HepG2 (cell line): Measurements from ENCODE around the gene COX4I2. TPM values are rescaled to one million over a fixed set of nuclear protein-coding genes. Genes with fewer than 3 reads are reported as not detected.

ENCODE experiments used
- ATM ChIP-seq: fragments of 450-650 bp; IDR thresholded peaks from 2 replicates; pipeline ENCODE4 v1.7.1; 2017; ENCODE audit warnings: mild to moderate bottlenecking, borderline replicate concordance
- RXRA ChIP-seq: sonication (generic); formaldehyde crosslinking; IDR thresholded peaks from 2 replicates; pipeline ENCODE4 v1.5.1; 2020; ENCODE audit warnings: missing genetic modification reagents
- RXRB ChIP-seq: IDR thresholded peaks from 2 replicates; pipeline ENCODE4 v1.6.1; 2016; ENCODE audit warnings: borderline replicate concordance, missing genetic modification reagents, missing compliant biosample characterization
- SP140L ChIP-seq: sonication (generic); formaldehyde crosslinking; IDR thresholded peaks from 2 replicates; pipeline ENCODE4 v1.4.0; 2020; ENCODE audit warnings: missing genetic modification reagents, borderline replicate concordance
- ZNF674 ChIP-seq: sonication (generic); formaldehyde crosslinking; IDR thresholded peaks from 2 replicates; pipeline ENCODE4 v1.5.0; 2020; ENCODE audit warnings: low read depth, mild to moderate bottlenecking, missing genetic modification reagents
- polyA plus RNA-seq, 8 experiments: library from polyadenylated mRNA; depleted of rRNA in 3 of 8; stranded (reverse) in 7 of 8; unstranded in 1 of 8; fragments of >200 nt; fragmentation: Illumina TruSeq in 4 of 8; extraction: Trizol in 4 of 8; gene quantifications; 2 replicates each; pipeline versions ENCODE4 v1.2.1 to v1.2.3, GENCODE V29; 2011 to 2016; ENCODE audit warnings: low read depth in 4 of 8, missing spikeins in 1 of 8, mixed read lengths in 1 of 8; ENCODE audit not compliant: insufficient read depth in 1 of 8
- total RNA-seq, 5 experiments: library from RNA; depleted of rRNA; stranded (reverse); fragments of >200 nt; fragmentation: Illumina TruSeq; extraction: Trizol; gene quantifications; 2 replicates each; pipeline ENCODE4 v1.2.3, GENCODE V29; 2016; ENCODE audit warnings: low read depth in 1 of 5
- TF ChIP-seq, protein P1 (sequence below): IDR thresholded peaks from 2 replicates; pipeline ENCODE4 v1.6.1; 2016; ENCODE audit warnings: mild to moderate bottlenecking
- TF ChIP-seq, protein P2 (sequence below): IDR thresholded peaks from 2 replicates; pipeline ENCODE4 v1.4.0; 2020; ENCODE audit warnings: mild to moderate bottlenecking, missing genetic modification reagents
- TF ChIP-seq, protein P3 (sequence below): sonication (generic); formaldehyde crosslinking; IDR thresholded peaks from 2 replicates; pipeline ENCODE4 v1.9.0; 2021; ENCODE audit warnings: missing genetic modification reagents, borderline replicate concordance
- TF ChIP-seq, protein P4 (sequence below): IDR thresholded peaks from 2 replicates; pipeline ENCODE4 v1.6.1; 2016; ENCODE audit warnings: missing biosample characterization, missing genetic modification reagents, low read depth
- TF ChIP-seq, protein P5 (sequence below): sonication (generic); formaldehyde crosslinking; IDR thresholded peaks from 2 replicates; pipeline ENCODE4 v1.5.0; 2020; ENCODE audit warnings: missing genetic modification reagents
- TF ChIP-seq, protein P6 (sequence below): sonication (generic); formaldehyde crosslinking; IDR thresholded peaks from 2 replicates; pipeline ENCODE4 v1.5.0; 2020; ENCODE audit warnings: mild to moderate bottlenecking, missing genetic modification reagents, borderline replicate concordance
- TF ChIP-seq, protein P7 (sequence below): IDR thresholded peaks from 2 replicates; pipeline ENCODE4 v1.6.1; 2012; ENCODE audit warnings: low read depth, low read length, improper control_type of control experiment

COX4I2 gene
- total and polyA plus RNA-seq, 2 of the 13 experiments (the other 11 are each of a cell fraction or from before 2014, with no cell fraction given) = 1.1 TPM; not detected in 1

DNA sequence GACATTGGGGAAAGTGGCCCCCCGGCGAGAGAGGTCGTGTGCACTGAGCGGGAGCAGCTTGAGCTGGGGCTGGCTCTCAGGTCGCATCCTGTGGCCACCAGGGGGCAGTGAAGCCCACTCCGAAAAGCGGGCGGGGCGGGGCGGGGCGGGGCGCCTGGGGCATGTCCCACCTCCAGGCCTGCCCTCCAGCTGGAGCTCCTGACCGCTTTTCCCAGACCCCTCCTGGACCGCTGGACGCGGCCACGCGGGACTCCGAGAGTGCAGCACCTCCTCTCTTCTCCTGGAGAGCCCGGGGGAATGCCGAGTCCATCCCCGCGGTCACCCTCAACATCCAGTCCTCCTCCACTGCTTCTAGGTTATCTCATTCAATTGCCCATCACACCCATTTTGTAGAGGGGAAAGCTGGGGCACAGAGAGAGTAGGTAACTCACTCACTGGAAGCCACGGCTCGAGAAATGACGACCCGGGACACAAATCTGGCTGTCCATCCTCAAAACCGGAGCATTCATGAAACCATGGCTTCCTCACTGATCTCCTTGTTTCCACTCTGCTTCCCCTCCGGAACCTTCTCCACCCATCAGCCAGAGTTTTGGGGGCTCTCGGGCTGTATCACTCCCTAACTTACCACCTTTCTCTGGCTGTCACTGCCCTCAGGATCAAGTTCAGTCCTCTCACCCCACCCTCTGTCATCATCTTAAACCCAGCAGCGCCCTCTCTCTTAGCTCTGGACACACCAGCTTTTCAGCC is 24.1 kb downstream of the COX4I2 start (continued):
- TF ChIP-seq, protein P1, sequence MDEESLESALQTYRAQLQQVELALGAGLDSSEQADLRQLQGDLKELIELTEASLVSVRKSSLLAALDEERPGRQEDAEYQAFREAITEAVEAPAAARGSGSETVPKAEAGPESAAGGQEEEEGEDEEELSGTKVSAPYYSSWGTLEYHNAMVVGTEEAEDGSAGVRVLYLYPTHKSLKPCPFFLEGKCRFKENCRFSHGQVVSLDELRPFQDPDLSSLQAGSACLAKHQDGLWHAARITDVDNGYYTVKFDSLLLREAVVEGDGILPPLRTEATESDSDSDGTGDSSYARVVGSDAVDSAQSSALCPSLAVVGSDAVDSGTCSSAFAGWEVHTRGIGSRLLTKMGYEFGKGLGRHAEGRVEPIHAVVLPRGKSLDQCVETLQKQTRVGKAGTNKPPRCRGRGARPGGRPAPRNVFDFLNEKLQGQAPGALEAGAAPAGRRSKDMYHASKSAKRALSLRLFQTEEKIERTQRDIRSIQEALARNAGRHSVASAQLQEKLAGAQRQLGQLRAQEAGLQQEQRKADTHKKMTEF (CRISPR knock-in tag) = peak; percentile 87
- TF ChIP-seq, protein P2, sequence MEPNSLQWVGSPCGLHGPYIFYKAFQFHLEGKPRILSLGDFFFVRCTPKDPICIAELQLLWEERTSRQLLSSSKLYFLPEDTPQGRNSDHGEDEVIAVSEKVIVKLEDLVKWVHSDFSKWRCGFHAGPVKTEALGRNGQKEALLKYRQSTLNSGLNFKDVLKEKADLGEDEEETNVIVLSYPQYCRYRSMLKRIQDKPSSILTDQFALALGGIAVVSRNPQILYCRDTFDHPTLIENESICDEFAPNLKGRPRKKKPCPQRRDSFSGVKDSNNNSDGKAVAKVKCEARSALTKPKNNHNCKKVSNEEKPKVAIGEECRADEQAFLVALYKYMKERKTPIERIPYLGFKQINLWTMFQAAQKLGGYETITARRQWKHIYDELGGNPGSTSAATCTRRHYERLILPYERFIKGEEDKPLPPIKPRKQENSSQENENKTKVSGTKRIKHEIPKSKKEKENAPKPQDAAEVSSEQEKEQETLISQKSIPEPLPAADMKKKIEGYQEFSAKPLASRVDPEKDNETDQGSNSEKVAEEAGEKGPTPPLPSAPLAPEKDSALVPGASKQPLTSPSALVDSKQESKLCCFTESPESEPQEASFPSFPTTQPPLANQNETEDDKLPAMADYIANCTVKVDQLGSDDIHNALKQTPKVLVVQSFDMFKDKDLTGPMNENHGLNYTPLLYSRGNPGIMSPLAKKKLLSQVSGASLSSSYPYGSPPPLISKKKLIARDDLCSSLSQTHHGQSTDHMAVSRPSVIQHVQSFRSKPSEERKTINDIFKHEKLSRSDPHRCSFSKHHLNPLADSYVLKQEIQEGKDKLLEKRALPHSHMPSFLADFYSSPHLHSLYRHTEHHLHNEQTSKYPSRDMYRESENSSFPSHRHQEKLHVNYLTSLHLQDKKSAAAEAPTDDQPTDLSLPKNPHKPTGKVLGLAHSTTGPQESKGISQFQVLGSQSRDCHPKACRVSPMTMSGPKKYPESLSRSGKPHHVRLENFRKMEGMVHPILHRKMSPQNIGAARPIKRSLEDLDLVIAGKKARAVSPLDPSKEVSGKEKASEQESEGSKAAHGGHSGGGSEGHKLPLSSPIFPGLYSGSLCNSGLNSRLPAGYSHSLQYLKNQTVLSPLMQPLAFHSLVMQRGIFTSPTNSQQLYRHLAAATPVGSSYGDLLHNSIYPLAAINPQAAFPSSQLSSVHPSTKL = peak; percentile 75
- TF ChIP-seq, protein P3, sequence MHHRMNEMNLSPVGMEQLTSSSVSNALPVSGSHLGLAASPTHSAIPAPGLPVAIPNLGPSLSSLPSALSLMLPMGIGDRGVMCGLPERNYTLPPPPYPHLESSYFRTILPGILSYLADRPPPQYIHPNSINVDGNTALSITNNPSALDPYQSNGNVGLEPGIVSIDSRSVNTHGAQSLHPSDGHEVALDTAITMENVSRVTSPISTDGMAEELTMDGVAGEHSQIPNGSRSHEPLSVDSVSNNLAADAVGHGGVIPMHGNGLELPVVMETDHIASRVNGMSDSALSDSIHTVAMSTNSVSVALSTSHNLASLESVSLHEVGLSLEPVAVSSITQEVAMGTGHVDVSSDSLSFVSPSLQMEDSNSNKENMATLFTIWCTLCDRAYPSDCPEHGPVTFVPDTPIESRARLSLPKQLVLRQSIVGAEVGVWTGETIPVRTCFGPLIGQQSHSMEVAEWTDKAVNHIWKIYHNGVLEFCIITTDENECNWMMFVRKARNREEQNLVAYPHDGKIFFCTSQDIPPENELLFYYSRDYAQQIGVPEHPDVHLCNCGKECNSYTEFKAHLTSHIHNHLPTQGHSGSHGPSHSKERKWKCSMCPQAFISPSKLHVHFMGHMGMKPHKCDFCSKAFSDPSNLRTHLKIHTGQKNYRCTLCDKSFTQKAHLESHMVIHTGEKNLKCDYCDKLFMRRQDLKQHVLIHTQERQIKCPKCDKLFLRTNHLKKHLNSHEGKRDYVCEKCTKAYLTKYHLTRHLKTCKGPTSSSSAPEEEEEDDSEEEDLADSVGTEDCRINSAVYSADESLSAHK = 0 out of 2 replicates have a peak, but pooled peaks have one; percentile 56
- TF ChIP-seq, protein P4, sequence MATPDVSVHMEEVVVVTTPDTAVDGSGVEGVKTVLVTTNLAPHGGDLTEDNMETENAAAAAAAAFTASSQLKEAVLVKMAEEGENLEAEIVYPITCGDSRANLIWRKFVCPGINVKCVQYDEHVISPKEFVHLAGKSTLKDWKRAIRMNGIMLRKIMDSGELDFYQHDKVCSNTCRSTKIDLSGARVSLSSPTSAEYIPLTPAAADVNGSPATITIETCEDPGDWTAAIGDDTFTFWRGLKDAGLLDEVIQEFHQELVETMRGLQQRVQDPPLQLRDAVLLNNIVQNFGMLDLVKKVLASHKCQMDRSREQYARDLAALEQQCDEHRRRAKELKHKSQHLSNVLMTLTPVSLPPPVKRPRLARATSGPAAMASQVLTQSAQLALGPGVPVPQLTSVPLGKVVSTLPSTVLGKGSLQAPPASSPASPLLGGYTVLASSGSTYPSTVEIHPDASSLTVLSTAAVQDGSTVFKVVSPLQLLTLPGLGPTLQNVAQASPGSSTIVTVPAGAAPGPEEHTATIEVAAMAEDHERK (CRISPR knock-in tag) = no peak
- TF ChIP-seq ATM (no peak), ZNF674 (CRISPR knock-in tag) (no peak), RXRB (CRISPR knock-in tag) (peak; percentile 44; the same call in 1 of the 2 replicates), SP140L (CRISPR knock-in tag) (no peak; the same call in 1 of the 2 replicates), RXRA (peak; percentile 88)
- TF ChIP-seq, protein P5, sequence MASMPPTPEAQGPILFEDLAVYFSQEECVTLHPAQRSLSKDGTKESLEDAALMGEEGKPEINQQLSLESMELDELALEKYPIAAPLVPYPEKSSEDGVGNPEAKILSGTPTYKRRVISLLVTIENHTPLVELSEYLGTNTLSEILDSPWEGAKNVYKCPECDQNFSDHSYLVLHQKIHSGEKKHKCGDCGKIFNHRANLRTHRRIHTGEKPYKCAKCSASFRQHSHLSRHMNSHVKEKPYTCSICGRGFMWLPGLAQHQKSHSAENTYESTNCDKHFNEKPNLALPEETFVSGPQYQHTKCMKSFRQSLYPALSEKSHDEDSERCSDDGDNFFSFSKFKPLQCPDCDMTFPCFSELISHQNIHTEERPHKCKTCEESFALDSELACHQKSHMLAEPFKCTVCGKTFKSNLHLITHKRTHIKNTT (CRISPR knock-in tag) = no peak
- TF ChIP-seq, protein P6, sequence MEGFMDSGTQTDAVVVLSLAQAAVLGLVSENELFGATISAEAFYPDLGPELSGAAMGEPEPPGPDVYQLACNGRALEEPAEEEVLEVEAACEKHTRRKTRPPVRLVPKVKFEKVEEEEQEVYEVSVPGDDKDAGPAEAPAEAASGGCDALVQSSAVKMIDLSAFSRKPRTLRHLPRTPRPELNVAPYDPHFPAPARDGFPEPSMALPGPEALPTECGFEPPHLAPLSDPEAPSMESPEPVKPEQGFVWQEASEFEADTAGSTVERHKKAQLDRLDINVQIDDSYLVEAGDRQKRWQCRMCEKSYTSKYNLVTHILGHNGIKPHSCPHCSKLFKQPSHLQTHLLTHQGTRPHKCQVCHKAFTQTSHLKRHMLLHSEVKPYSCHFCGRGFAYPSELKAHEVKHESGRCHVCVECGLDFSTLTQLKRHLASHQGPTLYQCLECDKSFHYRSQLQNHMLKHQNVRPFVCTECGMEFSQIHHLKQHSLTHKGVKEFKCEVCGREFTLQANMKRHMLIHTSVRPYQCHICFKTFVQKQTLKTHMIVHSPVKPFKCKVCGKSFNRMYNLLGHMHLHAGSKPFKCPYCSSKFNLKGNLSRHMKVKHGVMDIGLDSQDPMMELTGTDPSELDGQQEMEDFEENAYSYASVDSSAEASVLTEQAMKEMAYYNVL (CRISPR knock-in tag) = peak; percentile 55; the same call in 1 of the 2 replicates
- TF ChIP-seq, protein P7, sequence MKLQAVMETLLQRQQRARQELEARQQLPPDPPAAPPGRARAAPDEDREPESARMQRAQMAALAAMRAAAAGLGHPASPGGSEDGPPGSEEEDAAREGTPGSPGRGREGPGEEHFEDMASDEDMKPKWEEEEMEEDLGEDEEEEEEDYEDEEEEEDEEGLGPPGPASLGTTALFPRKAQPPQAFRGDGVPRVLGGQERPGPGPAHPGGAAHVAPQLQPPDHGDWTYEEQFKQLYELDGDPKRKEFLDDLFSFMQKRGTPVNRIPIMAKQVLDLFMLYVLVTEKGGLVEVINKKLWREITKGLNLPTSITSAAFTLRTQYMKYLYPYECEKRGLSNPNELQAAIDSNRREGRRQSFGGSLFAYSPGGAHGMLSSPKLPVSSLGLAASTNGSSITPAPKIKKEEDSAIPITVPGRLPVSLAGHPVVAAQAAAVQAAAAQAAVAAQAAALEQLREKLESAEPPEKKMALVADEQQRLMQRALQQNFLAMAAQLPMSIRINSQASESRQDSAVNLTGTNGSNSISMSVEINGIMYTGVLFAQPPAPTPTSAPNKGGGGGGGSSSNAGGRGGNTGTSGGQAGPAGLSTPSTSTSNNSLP = no peak
